ENCODE results near the gene GRID2. TPM values are rescaled to one million over a fixed set of nuclear protein-coding genes. Genes with fewer than 3 reads are reported as not detected.

The GRID2 gene
- polyA plus RNA-seq, 1 donor = 0.57 TPM

GRCh38 chr4:93029769-93030168 lies 726.0 kb downstream of the GRID2 start:
- DNase-seq = no peak
- no peaks in the 10 kb centered on the region for H3K9me3 ChIP-seq (ENCODE audit: control insufficient read depth, low read depth, low read length)
- H3K36me3 ChIP-seq (ENCODE audit: control insufficient read depth, insufficient read depth, low read length) = no peaks in the 10 kb centered on the region
- no peak overlapping the region for H3K27ac ChIP-seq (ENCODE audit: low read length)
- no peaks in the 10 kb centered on the region for H3K27me3 ChIP-seq (ENCODE audit: control insufficient read depth, insufficient read depth, low read length)
- WGBS (ENCODE audit: insufficient coverage, low lambda C conversion rate) = 100% methylated on average over 1 of the region's 1 CpG
- no peak overlapping the region for H3K4me3 ChIP-seq (ENCODE audit: low read length)
- H3K4me1 ChIP-seq (ENCODE audit: control insufficient read depth, insufficient read depth, low read length) = no peaks in the 10 kb centered on the region

GRCh38 chr4:93030670-93031069 lies 726.9 kb downstream of the GRID2 start:
- no peak overlapping the region for H3K4me3 ChIP-seq (ENCODE audit: low read length)
- no peak for DNase-seq
- WGBS (ENCODE audit: insufficient coverage, low lambda C conversion rate) = 100% methylated on average over 1 of the region's 3 CpGs
- no peaks in the 10 kb centered on the region for H3K9me3 ChIP-seq (ENCODE audit: control insufficient read depth, low read depth, low read length)
- no peaks in the 10 kb centered on the region for H3K36me3 ChIP-seq (ENCODE audit: control insufficient read depth, insufficient read depth, low read length)
- H3K27me3 ChIP-seq (ENCODE audit: control insufficient read depth, insufficient read depth, low read length) = no peaks in the 10 kb centered on the region
- no peak overlapping the region for H3K27ac ChIP-seq (ENCODE audit: low read length)
- H3K4me1 ChIP-seq (ENCODE audit: control insufficient read depth, insufficient read depth, low read length) = no peaks in the 10 kb centered on the region

- no peak for DNase-seq
- Histone ChIP-seq H3K9me3 (ENCODE audit: control insufficient read depth, low read depth, low read length) (no peaks in the 10 kb centered on the region), H3K4me3 (ENCODE audit: low read length) (no peak overlapping the region), H3K27me3 (ENCODE audit: control insufficient read depth, insufficient read depth, low read length) (no peaks in the 10 kb centered on the region), H3K27ac (ENCODE audit: low read length) (no peak overlapping the region), H3K4me1 (ENCODE audit: control insufficient read depth, insufficient read depth, low read length) (no peaks in the 10 kb centered on the region), H3K36me3 (ENCODE audit: control insufficient read depth, insufficient read depth, low read length) (no peaks in the 10 kb centered on the region)
- 100% methylated on average over 1 of the region's 2 CpGs for WGBS (ENCODE audit: insufficient coverage, low lambda C conversion rate)
Measured at GRCh38 chr4:93031431-93032098, 727.8 kb downstream of the GRID2 start.

GRCh38 chr4:93042746-93043145 lies 739.0 kb downstream of the GRID2 start:
- Histone ChIP-seq H3K27me3 (ENCODE audit: control insufficient read depth, insufficient read depth, low read length) (no peaks in the 10 kb centered on the region), H3K4me3 (ENCODE audit: low read length) (no peak overlapping the region), H3K36me3 (ENCODE audit: control insufficient read depth, insufficient read depth, low read length) (no peaks in the 10 kb centered on the region), H3K9me3 (ENCODE audit: control insufficient read depth, low read depth, low read length) (no peaks in the 10 kb centered on the region), H3K27ac (ENCODE audit: low read length) (no peak overlapping the region), H3K4me1 (ENCODE audit: control insufficient read depth, insufficient read depth, low read length) (no peaks in the 10 kb centered on the region)
- DNase-seq = peak in 1 of 2 donors; percentile 11

- Histone ChIP-seq H3K4me1 (ENCODE audit: control insufficient read depth, insufficient read depth, low read length) (no peaks in the 10 kb centered on the region), H3K9me3 (ENCODE audit: control insufficient read depth, low read depth, low read length) (no peaks in the 10 kb centered on the region), H3K27me3 (ENCODE audit: control insufficient read depth, insufficient read depth, low read length) (no peaks in the 10 kb centered on the region), H3K4me3 (ENCODE audit: low read length) (no peak overlapping the region), H3K36me3 (ENCODE audit: control insufficient read depth, insufficient read depth, low read length) (no peaks in the 10 kb centered on the region), H3K27ac (ENCODE audit: low read length) (no peak overlapping the region)
- WGBS (ENCODE audit: insufficient coverage, low lambda C conversion rate) = 100% methylated on average over 1 of the region's 6 CpGs
- DNase-seq = no peak
Measured at GRCh38 chr4:93053140-93053539, 749.4 kb downstream of the GRID2 start.

- H3K27ac ChIP-seq (ENCODE audit: low read length) = no peak overlapping the region
- WGBS (ENCODE audit: insufficient coverage, low lambda C conversion rate) = no CpG with 5 or more reads among the region's 2 CpGs
- H3K27me3 ChIP-seq (ENCODE audit: control insufficient read depth, insufficient read depth, low read length) = no peaks in the 10 kb centered on the region
Measured at GRCh38 chr4:93061826-93062225, 758.1 kb downstream of the GRID2 start.

GRCh38 chr4:93063325-93063724 lies 759.6 kb downstream of the GRID2 start:
- no peak overlapping the region for H3K27ac ChIP-seq (ENCODE audit: low read length)
- no peak for DNase-seq
- H3K27me3 ChIP-seq (ENCODE audit: control insufficient read depth, insufficient read depth, low read length) = no peaks in the 10 kb centered on the region
- no peaks in the 10 kb centered on the region for H3K4me1 ChIP-seq (ENCODE audit: control insufficient read depth, insufficient read depth, low read length)
- H3K9me3 ChIP-seq (ENCODE audit: control insufficient read depth, low read depth, low read length) = no peaks in the 10 kb centered on the region
- no peaks in the 10 kb centered on the region for H3K36me3 ChIP-seq (ENCODE audit: control insufficient read depth, insufficient read depth, low read length)
- no peak overlapping the region for H3K4me3 ChIP-seq (ENCODE audit: low read length)

More at GRCh38 chr4:93061826-93062225, 758.1 kb downstream of the GRID2 start:
- Histone ChIP-seq H3K36me3 (ENCODE audit: control insufficient read depth, insufficient read depth, low read length) (no peaks in the 10 kb centered on the region), H3K4me1 (ENCODE audit: control insufficient read depth, insufficient read depth, low read length) (no peaks in the 10 kb centered on the region), H3K9me3 (ENCODE audit: control insufficient read depth, low read depth, low read length) (no peaks in the 10 kb centered on the region), H3K4me3 (ENCODE audit: low read length) (no peak overlapping the region)
- DNase-seq = peak; percentile 8 to 53

GRCh38 chr4:93065790-93066189 lies 762.0 kb downstream of the GRID2 start:
- no peak overlapping the region for H3K27ac ChIP-seq (ENCODE audit: low read length)

GRCh38 chr4:93066749-93067148 lies 763.0 kb downstream of the GRID2 start:
- Histone ChIP-seq H3K4me3 (ENCODE audit: low read length) (no peak overlapping the region), H3K9me3 (ENCODE audit: control insufficient read depth, low read depth, low read length) (no peaks in the 10 kb centered on the region), H3K4me1 (ENCODE audit: control insufficient read depth, insufficient read depth, low read length) (no peaks in the 10 kb centered on the region), H3K27ac (ENCODE audit: low read length) (no peak overlapping the region), H3K27me3 (ENCODE audit: control insufficient read depth, insufficient read depth, low read length) (no peaks in the 10 kb centered on the region), H3K36me3 (ENCODE audit: control insufficient read depth, insufficient read depth, low read length) (no peaks in the 10 kb centered on the region)
- no CpG with 5 or more reads among the region's 1 CpG for WGBS (ENCODE audit: insufficient coverage, low lambda C conversion rate)
- DNase-seq = no peak

More at GRCh38 chr4:93065790-93066189, 762.0 kb downstream of the GRID2 start:
- Histone ChIP-seq H3K9me3 (ENCODE audit: control insufficient read depth, low read depth, low read length) (no peaks in the 10 kb centered on the region), H3K27me3 (ENCODE audit: control insufficient read depth, insufficient read depth, low read length) (no peaks in the 10 kb centered on the region), H3K4me1 (ENCODE audit: control insufficient read depth, insufficient read depth, low read length) (no peaks in the 10 kb centered on the region), H3K36me3 (ENCODE audit: control insufficient read depth, insufficient read depth, low read length) (no peaks in the 10 kb centered on the region), H3K4me3 (ENCODE audit: low read length) (no peak overlapping the region)
- WGBS (ENCODE audit: insufficient coverage, low lambda C conversion rate) = 100% methylated on average over 2 of the region's 2 CpGs
- no peak for DNase-seq

GRCh38 chr4:93072292-93072691 lies 768.5 kb downstream of the GRID2 start:
- DNase-seq = no peak
- Histone ChIP-seq H3K36me3 (ENCODE audit: control insufficient read depth, insufficient read depth, low read length) (no peaks in the 10 kb centered on the region), H3K4me1 (ENCODE audit: control insufficient read depth, insufficient read depth, low read length) (no peaks in the 10 kb centered on the region), H3K9me3 (ENCODE audit: control insufficient read depth, low read depth, low read length) (no peaks in the 10 kb centered on the region), H3K27ac (ENCODE audit: low read length) (no peak overlapping the region), H3K4me3 (ENCODE audit: low read length) (no peak overlapping the region), H3K27me3 (ENCODE audit: control insufficient read depth, insufficient read depth, low read length) (no peaks in the 10 kb centered on the region)

- 44% methylated on average over 1 of the region's 2 CpGs for WGBS (ENCODE audit: insufficient coverage, low lambda C conversion rate)
- no peaks in the 10 kb centered on the region for H3K27me3 ChIP-seq (ENCODE audit: control insufficient read depth, insufficient read depth, low read length)
Measured at GRCh38 chr4:93080316-93080715, 776.5 kb downstream of the GRID2 start.

More at GRCh38 chr4:93080316-93080715, 776.5 kb downstream of the GRID2 start:
- no peaks in the 10 kb centered on the region for H3K9me3 ChIP-seq (ENCODE audit: control insufficient read depth, low read depth, low read length)
- DNase-seq = no peak
- no peak overlapping the region for H3K27ac ChIP-seq (ENCODE audit: low read length)
- H3K4me3 ChIP-seq (ENCODE audit: low read length) = no peak overlapping the region
- H3K36me3 ChIP-seq (ENCODE audit: control insufficient read depth, insufficient read depth, low read length) = no peaks in the 10 kb centered on the region
- no peaks in the 10 kb centered on the region for H3K4me1 ChIP-seq (ENCODE audit: control insufficient read depth, insufficient read depth, low read length)

All from large intestine (tissue), 3 donors.